GM10847 (cell line): ENCODE results near the gene TBK1.

Source experiments
- POLR2A ChIP-seq: IDR thresholded peaks from 2 replicates; pipeline ENCODE4 v1.6.1; 2011; ENCODE audit not compliant: insufficient read length; ENCODE audit errors: extremely low read depth

Gene TBK1

DNA sequence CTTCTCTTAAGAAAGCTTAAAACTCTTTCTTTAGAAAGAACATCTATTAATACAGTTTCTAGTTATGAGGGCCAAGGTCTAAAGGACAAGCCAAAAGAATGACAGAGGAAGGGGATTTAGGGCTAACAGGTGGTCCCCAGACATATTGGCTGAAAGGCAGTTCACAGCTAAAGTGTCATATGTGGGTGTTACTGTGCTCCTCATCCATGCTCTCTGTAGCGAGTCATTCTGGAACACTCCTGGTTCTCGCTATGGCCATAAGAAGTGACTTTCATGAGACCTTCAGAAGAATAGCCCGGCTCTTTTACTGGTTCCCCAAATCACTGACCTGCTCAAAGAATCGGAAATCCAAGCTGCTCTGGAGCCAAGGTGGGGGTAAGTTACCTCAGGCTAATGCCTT, 55.0 kb downstream of the TBK1 start:
- TF ChIP-seq POLR2A = no peak

DNA sequence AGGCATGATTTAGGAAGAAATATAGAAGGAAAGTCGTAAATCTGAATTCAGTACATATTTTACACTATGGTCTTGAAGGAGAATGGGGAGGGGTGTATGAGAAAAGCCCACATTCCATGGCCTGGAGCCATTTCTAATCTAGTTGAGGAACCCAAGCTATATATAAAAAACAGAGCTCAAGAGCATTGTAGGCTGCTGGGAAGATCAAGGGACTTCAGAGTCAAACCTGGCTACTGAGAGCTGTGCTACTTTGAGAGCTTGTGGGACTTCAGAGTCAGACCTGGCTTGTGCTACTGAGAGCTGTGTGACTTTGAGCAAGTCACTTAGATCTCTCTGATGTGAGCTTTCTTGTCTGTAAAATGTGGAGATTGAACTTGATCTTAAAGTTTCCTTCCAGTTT, 58.7 kb downstream of the TBK1 start:
- TF ChIP-seq POLR2A = no peak

DNA sequence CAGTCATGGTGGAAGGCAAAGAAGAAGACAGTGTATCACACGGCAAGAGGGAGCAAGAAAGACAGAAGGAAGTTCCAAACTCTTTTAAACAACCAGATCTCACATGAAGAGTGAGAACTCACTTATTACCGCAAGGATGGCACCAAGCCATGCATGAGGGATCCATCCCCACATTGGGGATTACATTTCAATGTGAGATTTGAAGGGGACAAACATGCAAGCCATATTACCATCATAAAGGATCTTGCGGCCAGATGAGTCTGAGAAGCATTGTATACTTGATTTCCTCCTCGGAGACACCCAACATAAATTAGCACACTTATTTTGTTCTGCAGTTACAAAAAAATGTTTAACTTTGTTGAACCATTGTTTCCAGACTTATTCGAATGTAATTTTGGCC, 66.5 kb downstream of the TBK1 start:
- no peak for TF ChIP-seq POLR2A

DNA sequence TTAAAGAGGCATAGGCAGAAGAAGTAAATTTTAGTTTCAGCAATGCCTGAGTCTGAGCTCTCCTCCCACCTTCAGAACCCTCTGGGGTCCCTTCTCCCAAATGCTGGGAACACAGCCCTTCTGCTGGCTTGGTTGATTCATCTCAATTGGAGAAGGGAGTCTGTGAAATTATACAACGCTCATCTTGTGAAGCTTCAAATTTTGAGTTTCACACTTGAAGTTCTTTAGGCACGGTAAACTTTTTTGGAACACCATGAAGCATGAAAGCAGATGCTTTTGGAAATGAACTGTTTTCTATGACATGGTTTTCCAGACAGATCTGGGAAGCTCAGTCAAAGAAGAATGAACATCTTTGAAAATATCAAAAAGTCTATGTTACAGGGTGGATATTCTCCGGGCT, 69.9 kb downstream of the TBK1 start:
- TF ChIP-seq POLR2A = no peak

GRCh38 chr12:64522316-64522715, 70.4 kb downstream of the TBK1 start:
- no peak for TF ChIP-seq POLR2A

GRCh38 chr12:64522807-64523206, 70.9 kb downstream of the TBK1 start:
- TF ChIP-seq POLR2A = no peak

DNA sequence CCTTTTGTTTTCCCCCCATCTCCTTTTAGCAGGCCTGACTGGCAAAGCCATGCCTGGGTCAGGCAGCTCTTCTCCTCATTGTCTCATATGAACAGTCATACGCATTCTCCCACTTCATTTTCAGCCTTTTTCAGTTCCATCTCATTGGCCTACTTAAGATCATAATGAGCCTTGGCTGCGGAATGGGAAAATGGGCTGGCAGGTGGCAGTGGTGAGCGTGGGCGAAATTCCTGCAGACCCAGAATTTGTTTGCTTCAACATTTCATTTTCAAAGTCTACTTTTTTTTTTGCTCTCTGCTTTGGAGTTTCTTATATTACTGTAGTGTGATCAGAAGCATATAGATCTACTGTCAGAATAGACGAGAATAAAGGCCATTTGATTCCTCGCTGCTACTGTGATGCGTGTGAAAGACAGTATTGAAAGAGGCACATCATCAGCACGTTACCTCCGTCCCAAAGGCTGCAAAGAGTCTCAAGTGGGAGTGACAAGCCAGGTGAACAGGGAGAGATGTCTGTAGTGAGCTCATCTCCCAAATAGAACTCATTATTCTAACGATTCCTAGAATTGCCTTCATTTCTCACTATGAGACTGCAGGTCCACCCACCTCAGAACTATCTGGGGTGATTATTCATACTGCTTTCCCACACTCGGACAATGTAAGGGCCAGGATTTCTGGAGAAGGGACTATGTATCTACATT, 73.7 kb downstream of the TBK1 start:
- no peak for TF ChIP-seq POLR2A

DNA sequence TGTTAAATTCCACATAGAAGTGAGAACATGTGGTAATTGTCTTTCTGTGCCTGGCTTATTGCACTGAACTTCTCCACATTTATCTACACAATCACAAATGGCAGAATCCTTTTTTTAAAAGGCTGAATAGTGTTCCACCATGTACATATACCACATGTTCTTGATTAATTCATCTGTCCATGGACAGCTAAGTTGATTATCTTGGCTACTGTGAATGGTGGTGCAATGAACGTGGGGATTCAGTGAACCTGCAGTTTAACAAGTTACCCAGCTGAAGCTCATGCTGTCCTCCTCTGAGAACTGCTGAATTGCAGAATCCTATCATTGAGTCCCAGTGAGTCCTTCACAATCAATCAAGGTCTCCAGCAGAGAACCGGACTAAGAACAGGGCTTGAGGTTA, 74.9 kb downstream of the TBK1 start:
- no peak for TF ChIP-seq POLR2A

GRCh38 chr12:64528616-64529015, 76.7 kb downstream of the TBK1 start:
- TF ChIP-seq POLR2A = no peak

GRCh38 chr12:64530566-64530965, 78.6 kb downstream of the TBK1 start:
- TF ChIP-seq POLR2A = no peak

GRCh38 chr12:64531665-64532334, 79.9 kb downstream of the TBK1 start:
- TF ChIP-seq POLR2A = no peak

DNA sequence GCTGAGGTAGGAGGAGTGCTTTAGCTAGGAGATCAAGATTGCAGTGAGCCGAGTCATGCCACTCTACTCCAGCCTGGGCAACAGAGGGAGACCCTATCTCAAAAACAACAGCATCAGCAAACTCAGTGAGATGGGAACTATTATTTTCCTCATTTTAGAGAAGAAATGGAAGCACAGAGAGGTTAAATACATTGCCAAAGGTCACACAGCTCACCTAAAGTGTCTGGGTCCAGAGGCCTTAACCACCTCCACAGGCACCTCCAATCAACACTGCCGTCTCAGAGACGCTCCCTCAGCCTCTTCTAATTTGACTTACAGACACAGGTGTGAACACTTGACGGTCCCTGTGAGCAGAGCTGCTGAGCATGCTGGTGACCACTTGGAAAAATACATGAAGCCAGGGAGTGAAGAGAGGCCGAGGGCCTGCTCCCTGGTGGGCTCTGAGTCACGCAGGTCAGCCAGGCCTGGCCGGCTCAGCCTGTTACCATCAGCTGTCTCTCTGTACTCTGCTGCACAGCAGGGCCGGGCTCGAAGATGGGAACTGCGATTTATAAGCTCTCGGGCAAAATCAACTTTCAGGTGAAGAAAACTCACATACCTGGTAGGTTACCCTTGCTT, 80.9 kb downstream of the TBK1 start:
- TF ChIP-seq POLR2A = no peak

- TF ChIP-seq POLR2A = no peak
Observed at GRCh38 chr12:64534672-64535199, 82.8 kb downstream of the TBK1 start.

DNA sequence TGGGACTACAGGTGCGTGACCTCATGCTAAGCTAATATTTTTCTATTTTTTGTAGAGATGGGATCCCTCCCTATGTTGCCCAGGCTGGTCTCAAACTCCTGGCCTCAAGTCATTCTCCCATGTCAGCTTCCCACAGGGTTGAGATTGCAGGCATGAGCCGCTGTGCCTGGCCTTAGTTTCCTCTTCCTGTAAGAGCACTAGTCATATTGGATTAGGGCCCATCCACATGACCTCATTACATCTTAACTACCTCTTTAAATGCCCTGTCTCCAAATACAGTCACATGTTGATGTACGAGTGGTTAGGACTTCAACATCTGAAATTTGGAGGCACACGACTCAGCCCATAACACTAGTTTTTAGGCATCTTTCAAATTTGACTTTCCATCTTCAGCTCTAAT, 86.2 kb downstream of the TBK1 start:
- no peak for TF ChIP-seq POLR2A

GRCh38 chr12:64544371-64545080, 92.6 kb downstream of the TBK1 start:
- no peak for TF ChIP-seq POLR2A

DNA sequence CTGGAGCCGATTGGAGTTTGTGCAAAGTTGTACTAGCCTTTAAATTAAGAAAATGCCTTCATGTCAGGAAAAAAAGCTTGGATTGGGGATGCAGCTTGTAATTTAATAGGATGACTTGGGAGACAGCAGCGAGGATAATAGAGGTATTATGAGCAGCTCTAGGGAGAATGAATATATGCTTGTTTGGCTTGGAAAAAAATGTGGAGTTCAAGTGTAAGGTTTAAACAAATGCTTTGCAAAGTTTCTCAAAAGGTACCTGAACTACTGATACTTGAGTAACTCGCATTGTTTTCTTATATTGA, 93.1 kb downstream of the TBK1 start:
- no peak for TF ChIP-seq POLR2A

DNA sequence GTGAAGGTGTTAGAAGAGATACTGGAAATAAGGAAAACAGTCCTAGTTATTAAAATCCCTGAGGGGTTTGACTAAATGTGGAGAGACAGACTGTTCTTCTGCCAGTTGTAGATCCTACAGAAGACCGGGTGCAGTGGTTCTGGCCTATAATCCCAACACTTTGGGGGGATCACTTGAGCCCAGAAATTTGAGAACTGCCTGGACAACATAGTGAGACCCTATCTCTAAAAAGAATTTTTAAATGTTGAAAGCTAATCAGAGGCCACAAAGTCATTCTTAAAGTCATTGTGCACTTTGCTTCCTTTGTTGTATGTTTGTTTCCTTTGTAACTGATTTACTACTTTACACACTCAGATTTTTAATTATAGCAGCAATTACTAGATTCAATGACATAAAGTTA, 97.2 kb downstream of the TBK1 start:
- no peak for TF ChIP-seq POLR2A

DNA sequence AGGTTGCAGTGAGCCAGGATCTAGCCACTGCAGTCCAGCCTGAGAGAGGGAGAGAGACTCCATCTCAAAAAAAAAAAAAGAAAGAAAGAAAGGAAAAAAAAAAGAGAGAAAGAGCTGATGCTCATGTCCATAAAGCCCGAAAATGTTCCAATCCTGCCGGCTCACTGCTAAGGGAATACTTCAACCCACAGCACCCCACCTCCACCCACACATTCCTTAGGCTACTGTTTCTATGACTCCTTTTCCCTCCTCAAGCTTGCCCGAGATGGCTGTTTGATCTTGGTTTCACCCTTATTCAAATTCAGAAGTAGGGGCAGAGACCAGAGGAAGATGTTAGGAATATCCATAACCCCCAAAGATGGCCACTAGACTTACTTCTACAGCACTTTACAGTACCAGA, 98.8 kb downstream of the TBK1 start:
- no peak for TF ChIP-seq POLR2A
